ENCODE data around the gene HOXA13. TPM values are rescaled to one million over a fixed set of nuclear protein-coding genes. Genes with fewer than 3 reads are reported as not detected.
A peak's percentile ranks its signal among the peaks of the same experiment; 100 is the strongest.

HOXA13 gene
- total RNA-seq, 4 donors from 2014 or later = not detected

DNA sequence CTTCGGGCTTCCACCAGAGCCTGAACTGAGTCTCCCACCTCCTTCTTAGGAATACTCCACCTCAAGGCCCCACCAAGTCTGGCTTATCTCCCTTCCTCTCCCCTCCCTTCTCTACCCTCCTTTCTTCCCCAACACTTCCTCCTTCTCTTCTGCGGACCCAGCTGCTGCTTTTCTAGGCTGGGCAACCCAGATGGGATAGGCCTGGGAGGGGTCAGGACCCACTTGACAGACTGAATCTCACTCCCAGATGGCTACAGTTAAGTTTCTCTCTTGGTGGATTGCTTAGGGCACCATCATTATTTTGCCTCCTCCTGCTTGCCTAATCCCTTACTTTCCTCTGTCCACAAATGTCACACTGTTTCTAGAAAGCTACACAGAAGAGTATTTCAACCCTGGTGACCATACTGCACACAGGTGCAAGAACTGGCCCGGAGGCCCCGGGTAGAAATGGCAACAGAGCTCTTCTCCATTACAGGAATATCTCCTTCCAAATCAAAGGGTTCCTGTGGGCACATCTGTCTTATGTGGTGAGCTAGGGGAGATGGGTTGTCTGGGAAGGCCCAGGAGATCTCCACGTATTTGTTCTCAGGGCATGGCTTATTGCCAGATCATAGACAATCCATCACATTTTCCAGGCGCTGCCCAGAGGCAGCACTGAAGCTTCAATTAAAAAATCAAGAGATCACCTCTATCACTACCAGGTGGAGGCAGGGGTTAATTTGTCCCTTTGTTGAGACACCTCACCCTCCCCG lies 9.7 kb downstream of the HOXA13 start:
- Histone ChIP-seq H3K4me3 (no peak overlapping the region), H3K36me3 (no peaks in the 10 kb centered on the region), H3K27me3 (peaks cover 4 to 87% of the 10 kb centered on the region in 2 donors), H3K4me1 (peaks cover 4 to 42% (median 25%) of the 10 kb centered on the region in 4 donors), H3K9me3 (no peaks in the 10 kb centered on the region), H3K27ac (no peak overlapping the region)
- DNase-seq = no peak
- TF ChIP-seq, protein P1, sequence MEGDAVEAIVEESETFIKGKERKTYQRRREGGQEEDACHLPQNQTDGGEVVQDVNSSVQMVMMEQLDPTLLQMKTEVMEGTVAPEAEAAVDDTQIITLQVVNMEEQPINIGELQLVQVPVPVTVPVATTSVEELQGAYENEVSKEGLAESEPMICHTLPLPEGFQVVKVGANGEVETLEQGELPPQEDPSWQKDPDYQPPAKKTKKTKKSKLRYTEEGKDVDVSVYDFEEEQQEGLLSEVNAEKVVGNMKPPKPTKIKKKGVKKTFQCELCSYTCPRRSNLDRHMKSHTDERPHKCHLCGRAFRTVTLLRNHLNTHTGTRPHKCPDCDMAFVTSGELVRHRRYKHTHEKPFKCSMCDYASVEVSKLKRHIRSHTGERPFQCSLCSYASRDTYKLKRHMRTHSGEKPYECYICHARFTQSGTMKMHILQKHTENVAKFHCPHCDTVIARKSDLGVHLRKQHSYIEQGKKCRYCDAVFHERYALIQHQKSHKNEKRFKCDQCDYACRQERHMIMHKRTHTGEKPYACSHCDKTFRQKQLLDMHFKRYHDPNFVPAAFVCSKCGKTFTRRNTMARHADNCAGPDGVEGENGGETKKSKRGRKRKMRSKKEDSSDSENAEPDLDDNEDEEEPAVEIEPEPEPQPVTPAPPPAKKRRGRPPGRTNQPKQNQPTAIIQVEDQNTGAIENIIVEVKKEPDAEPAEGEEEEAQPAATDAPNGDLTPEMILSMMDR (IDR thresholded peaks at IDR 0.05) = no peak
- TF ChIP-seq POLR2A (IDR thresholded peaks at IDR 0.05) = no peak

DNA sequence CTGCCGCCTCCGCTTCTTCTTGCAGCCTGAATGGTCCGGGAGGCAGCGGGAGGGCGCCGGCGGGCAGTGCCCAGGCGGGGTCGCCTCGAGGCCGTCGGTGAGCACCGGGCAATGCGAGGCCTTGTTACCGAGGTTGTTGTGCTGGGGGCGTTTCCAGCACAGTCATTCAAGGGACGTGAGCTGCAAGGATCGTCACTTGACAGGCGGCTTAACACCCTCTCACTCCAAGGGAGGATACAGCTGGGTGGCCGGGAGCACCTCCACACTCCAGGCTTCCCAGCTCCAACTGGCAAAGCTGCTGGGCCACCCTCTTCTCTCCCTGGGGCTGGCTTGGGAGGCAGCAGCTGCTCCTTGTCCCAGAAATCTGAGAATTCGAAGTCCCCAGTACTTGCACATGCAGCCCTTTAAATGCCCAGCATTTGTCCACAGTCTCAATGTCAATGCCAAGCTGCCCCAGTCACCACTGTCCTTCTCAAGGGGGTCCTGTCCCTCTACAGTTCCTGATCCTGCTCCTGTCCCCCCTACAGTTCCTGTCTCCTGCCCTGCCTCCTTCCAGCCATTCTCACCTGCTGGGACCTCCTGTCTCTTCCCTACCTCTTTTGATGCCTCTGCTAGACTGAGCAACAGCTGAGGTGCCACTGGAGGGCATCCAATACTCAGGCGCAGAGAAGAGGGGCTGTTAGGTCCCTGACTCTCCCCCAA lies 10.4 kb downstream of the HOXA13 start:
- no peaks in the 10 kb centered on the region for H3K9me3 ChIP-seq
- no peaks in the 10 kb centered on the region for H3K36me3 ChIP-seq
- DNase-seq = peak in 2 of 3 donors; percentile 42 to 50
- H3K4me3 ChIP-seq = peak overlapping the region in 2 of 4 donors; percentile 9 to 33
- peaks cover 4 to 86% of the 10 kb centered on the region in 2 donors for H3K27me3 ChIP-seq
- TF ChIP-seq, protein P1 (IDR thresholded peaks at IDR 0.05) = no peak
- no peak for TF ChIP-seq POLR2A (IDR thresholded peaks at IDR 0.05)
- H3K4me1 ChIP-seq = peaks cover 4 to 49% (median 28%) of the 10 kb centered on the region in 4 donors
- H3K27ac ChIP-seq = no peak overlapping the region

DNA sequence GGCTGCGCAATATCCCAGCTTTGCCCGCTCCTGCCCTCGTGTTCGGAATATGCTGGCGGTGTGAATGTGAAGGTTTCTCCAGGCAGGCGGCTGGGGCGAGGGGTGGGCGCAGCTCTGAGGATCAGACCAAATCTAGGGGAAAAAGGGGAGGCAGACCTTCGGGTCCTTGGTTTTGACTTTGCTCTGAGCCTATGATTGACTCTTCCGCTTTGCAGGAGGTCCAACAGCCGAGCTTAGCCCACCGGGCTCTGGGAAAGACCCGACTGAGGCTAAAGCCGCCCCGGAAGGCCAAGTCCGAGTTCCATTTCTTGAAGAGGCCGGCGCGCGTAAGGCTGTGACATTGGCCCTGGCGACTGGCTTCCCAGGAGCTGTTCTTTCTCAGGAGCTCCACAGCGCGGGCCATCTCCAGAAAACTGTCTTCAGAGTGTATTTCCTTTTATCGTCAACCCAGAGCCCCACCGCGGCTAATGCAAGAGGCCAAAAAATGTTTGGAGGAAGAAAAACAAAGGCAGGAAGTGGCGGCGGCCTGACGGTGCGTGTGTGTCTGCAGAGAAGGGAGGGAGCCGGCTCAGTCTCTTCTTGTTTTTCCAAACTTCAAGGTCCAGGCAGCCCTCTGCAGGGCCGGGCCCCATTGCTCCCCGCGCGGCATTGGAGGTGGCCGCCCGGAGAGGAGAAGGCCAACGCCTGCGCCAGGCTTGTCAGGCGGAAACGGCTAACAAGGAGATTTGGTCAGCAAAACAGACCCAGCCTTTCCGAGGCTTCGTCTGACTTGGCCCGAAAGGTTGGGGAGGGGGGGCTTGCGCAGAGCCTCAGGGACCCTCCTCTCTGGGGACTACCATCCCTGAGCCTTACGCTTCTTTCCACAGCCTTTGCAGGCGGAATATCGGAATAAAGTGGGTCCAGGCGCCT lies 11.3 kb downstream of the HOXA13 start:
- Histone ChIP-seq H3K27me3 (peaks cover 8 to 85% of the 10 kb centered on the region in 2 donors), H3K9me3 (no peaks in the 10 kb centered on the region), H3K4me3 (peak overlapping the region in 3 of 4 donors; percentile 9 to 33 (median 21)), H3K36me3 (no peaks in the 10 kb centered on the region), H3K4me1 (peaks cover 9 to 57% (median 35%) of the 10 kb centered on the region in 4 donors), H3K27ac (no peak overlapping the region)
- TF ChIP-seq POLR2A (IDR thresholded peaks at IDR 0.05) = no peak
- TF ChIP-seq, protein P1 (IDR thresholded peaks at IDR 0.05) = no peak
- DNase-seq = peak; percentile 47 to 77 (median 59)

DNA sequence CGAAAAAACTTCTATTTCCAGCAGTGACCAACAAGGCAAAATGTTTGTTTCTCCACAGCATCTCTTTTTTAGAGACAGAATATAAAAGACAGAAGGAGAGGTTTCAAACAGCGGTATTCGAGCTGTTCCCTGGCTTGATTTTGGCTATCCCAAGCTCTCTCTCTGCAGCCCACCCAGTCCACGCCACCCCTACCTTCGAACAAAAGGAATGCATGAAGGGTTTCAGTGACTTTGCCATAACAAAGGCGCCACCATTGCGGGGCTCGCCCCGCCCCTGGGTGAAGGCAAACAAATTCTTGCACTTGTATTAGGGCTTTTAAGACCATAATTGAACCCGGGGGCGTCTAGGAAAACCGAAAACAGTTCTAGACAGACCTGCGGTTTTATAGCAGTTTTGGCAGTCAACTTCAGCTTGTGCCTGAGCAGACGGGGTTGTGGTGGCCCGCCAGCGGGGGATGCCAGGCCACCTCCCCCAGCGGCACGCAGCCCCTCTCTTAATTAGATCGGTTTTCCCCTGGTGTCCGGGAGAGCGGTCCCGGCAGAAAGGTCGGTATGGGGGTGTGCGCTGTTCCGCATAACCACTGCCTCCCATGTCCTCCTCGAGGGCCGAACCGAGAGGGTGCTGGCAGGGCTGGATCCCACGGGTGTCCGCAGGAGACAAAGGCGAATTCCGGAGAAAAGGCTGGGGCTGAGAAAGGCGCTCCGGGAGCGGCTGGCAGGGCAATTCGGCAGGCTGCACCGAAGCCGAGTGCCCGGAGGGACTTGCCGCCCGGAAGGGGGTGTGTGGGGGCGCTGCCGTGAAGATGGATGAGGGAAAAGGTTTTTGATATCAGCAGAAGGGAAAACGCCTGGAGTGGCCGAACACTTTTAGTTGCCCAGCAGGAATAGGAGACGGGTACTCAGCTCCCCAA lies 12.2 kb downstream of the HOXA13 start:
- H3K27ac ChIP-seq = no peak overlapping the region
- DNase-seq = peak in 2 of 3 donors; percentile 42 to 50
- H3K36me3 ChIP-seq = no peaks in the 10 kb centered on the region
- H3K9me3 ChIP-seq = no peaks in the 10 kb centered on the region
- H3K4me1 ChIP-seq = peaks cover 9 to 51% (median 28%) of the 10 kb centered on the region in 4 donors
- peaks cover 8 to 85% of the 10 kb centered on the region in 2 donors for H3K27me3 ChIP-seq
- TF ChIP-seq POLR2A (IDR thresholded peaks at IDR 0.05) = no peak
- TF ChIP-seq, protein P1 (IDR thresholded peaks at IDR 0.05) = no peak
- peak overlapping the region in 2 of 4 donors; percentile 9 to 33 for H3K4me3 ChIP-seq

Data from Peyer's patch (tissue), 4 donors.